Bronchial smooth muscle cell (primary cell): ENCODE measurements around the gene ZNF488. TPM values are rescaled to one million over a fixed set of nuclear protein-coding genes. Genes with fewer than 3 reads are reported as not detected.

Experiments used
- total RNA-seq: library from RNA; depleted of rRNA; stranded (reverse); fragments of >200 nt; gene quantifications from 2 replicates; pipeline ENCODE4 v1.2.1, GENCODE V29; 2014

The ZNF488 gene
- total RNA-seq, result 0.34 TPM in 1 of 2 replicates, not detected in the other

GRCh38 chr10:47384148-47384921, at the start of gene ZNF488:
TSS of gene ZNF488 (minus strand) at chr10:47384293. CDS start at chr10:47368829, 15,464 bp downstream.

GRCh38 chr10:47348138-47348651, 35.9 kb downstream of the ZNF488 start, which contains the start of gene RBP3:
TSS of gene RBP3 (plus strand) at chr10:47348363. CDS start at chr10:47348485, 122 bp downstream.

GRCh38 chr10:47322300-47323061, 61.6 kb downstream of the ZNF488 start, which contains the start of gene GDF2:
TSS of gene GDF2 (plus strand) at chr10:47322454. CDS start at chr10:47322669, 215 bp downstream.

Other genes starting within 250 kb of the ZNF488 start
- 7.7 and 152 TPM in 2 replicates for gene GDF10, start 84.1 kb downstream of the ZNF488 start, total RNA-seq
- gene GDF2, start 61.8 kb downstream of the ZNF488 start, total RNA-seq, result not detected in 2 replicates
- not detected in 2 replicates for gene RBP3, start 35.9 kb downstream of the ZNF488 start, total RNA-seq
- gene ANXA8, start 99.8 kb upstream of the ZNF488 start, total RNA-seq, result 0.32 and 0.52 TPM in 2 replicates
- gene FAM25G, start 107.4 kb upstream of the ZNF488 start, total RNA-seq, result not detected in 2 replicates
- 2.7 and 4.1 TPM in 2 replicates for gene AGAP9, start 139.3 kb upstream of the ZNF488 start, total RNA-seq